Kidney (tissue), 14 donors: Measurements from ENCODE around the gene OBP2B. TPM values are rescaled to one million over a fixed set of nuclear protein-coding genes. Genes with fewer than 3 reads are reported as not detected.
"Not testable (repeated sequence)": the region's sequence is repeated elsewhere in the genome, so short reads cannot be mapped to it uniquely, and the experiment has no call there.

ENCODE experiments used
- DNase-seq, 5 donors: peaks; one replicate each; pipeline ENCODE4 v3.0.0-alpha.2; 2013 to 2020
- FAIRE-seq: peaks from 2 replicates; lab custom pipeline; 2012; peaks lifted over from hg19 to GRCh38; lab: Jason Lieb, UNC
- H3K27ac ChIP-seq, 2 donors: one replicate each; pipeline ENCODE4 v1.7.0; 2013; ENCODE audit warnings: low read depth in 2 of 2, low read length in 2 of 2, inconsistent platforms in 1 of 2
- H3K27me3 ChIP-seq: one replicate; pipeline ENCODE4 v1.7.1; 2013; ENCODE audit warnings: low read length, inconsistent platforms; ENCODE audit not compliant: control insufficient read depth, insufficient read depth
- H3K36me3 ChIP-seq, 3 donors: one replicate each; pipeline versions ENCODE4 v1.7.0 to v1.7.1; 2013; ENCODE audit warnings: low read length in 3 of 3, control low read depth in 1 of 3, inconsistent platforms in 1 of 3; ENCODE audit not compliant: insufficient read depth in 3 of 3, control insufficient read depth in 2 of 3
- H3K4me1 ChIP-seq, 3 donors: one replicate each; pipeline versions ENCODE4 v1.7.0 to v1.7.1; 2013; ENCODE audit warnings: low read length in 3 of 3, inconsistent platforms in 1 of 3, low read depth in 1 of 3; ENCODE audit not compliant: control insufficient read depth in 2 of 3, insufficient read depth in 2 of 3
- H3K4me3 ChIP-seq, 3 donors: one replicate each; pipeline versions ENCODE4 v1.7.0 to v1.8.1; 2013; ENCODE audit warnings: low read length in 3 of 3, control low read depth in 1 of 3, inconsistent platforms in 1 of 3
- H3K9ac ChIP-seq, 3 donors: one replicate each; pipeline versions ENCODE4 v1.7.0 to v1.7.1; 2013; ENCODE audit warnings: low read length in 3 of 3, control low read depth in 1 of 3, inconsistent platforms in 1 of 3
- H3K9me3 ChIP-seq, 3 donors: one replicate each; pipeline versions ENCODE4 v1.7.0 to v1.7.1; 2013; ENCODE audit warnings: low read length in 3 of 3, control low read depth in 1 of 3, inconsistent platforms in 1 of 3; ENCODE audit not compliant: control insufficient read depth in 2 of 3, insufficient read depth in 1 of 3
- intact Hi-C: fragments of 100-400 bp; cut with DNase I; formaldehyde crosslinking; loops from one replicate; pipeline ENCODE4 v1.11.1; 2022
- polyA plus RNA-seq: library from polyadenylated mRNA; stranded (reverse); fragments of 350-450 nt; fragmentation: Illumina TruSeq; extraction: RNeasy Lipid Tissue Mini Kit (QIAGEN cat#74804); gene quantifications from one replicate; pipeline ENCODE4 v1.2.3, GENCODE V29; 2014; ENCODE audit warnings: low read depth, low replicate concordance; ENCODE audit not compliant: insufficient read depth
- total RNA-seq: library from RNA; stranded (reverse); fragmentation: NEBNext Ultra II Directional; extraction: Animal tissue kit (Norgen Biotek cat#: 25700); gene quantifications from one replicate; pipeline ENCODE4 v1.2.1, GENCODE V29; 2021
- TF ChIP-seq, protein P1 (sequence below): IDR thresholded peaks from 3 replicates; pipeline ENCODE4 v1.5.1; 2012; ENCODE audit warnings: mild to moderate bottlenecking, moderate library complexity, borderline replicate concordance; ENCODE audit not compliant: insufficient read depth; ENCODE audit errors: extremely low read depth
- donor health status: control.
- donor health status: control.
- donor health status: control.
- donor health status: control.
- donor health status: control.
- donor health status: DM: yes; HTN: yes; CAD: no.
- donor health status: Normal renal cell carcinoma (clear cell type).

OBP2B gene
- total and polyA plus RNA-seq, 2 donors from 2014 or later, result not detected

DNA sequence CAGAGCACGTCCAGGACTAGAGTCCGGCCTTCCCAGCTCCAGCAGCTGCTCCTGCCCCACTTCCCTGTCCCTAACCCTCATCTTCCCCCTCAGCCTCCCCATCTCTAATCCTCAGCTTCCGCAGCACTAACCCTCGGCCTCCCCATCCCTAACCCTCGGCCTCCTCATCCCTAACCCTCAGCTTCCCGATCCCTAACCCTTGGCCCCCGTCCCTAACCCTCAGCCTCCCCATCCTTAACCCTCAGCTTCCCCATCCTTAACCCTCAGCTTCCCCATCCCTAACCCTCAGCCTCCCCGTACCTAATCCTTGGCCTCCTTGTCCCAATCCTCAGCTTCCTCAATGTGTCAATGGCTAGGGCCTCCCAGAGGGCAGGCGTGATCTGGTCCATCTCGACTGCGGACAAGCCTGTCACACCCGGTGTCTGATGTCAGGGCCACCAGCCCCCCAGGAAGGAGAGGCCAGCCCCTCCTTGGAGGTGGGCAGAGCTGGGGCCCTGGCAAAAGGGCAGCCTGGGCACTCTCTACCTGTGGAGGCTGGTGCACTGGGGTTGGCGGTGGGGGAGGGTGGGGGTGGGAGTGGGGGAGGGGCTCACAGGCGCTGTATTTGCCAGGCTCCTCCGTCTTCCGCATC, 1.4 kb downstream of the OBP2B start:
- TF ChIP-seq, protein P1, sequence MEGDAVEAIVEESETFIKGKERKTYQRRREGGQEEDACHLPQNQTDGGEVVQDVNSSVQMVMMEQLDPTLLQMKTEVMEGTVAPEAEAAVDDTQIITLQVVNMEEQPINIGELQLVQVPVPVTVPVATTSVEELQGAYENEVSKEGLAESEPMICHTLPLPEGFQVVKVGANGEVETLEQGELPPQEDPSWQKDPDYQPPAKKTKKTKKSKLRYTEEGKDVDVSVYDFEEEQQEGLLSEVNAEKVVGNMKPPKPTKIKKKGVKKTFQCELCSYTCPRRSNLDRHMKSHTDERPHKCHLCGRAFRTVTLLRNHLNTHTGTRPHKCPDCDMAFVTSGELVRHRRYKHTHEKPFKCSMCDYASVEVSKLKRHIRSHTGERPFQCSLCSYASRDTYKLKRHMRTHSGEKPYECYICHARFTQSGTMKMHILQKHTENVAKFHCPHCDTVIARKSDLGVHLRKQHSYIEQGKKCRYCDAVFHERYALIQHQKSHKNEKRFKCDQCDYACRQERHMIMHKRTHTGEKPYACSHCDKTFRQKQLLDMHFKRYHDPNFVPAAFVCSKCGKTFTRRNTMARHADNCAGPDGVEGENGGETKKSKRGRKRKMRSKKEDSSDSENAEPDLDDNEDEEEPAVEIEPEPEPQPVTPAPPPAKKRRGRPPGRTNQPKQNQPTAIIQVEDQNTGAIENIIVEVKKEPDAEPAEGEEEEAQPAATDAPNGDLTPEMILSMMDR, result no peak
- Histone ChIP-seq H3K9ac (no peak overlapping the region), H3K4me3 (no peak overlapping the region), H3K4me1 (no peaks in the 10 kb centered on the region), H3K36me3 (no peaks in the 10 kb centered on the region), H3K27me3 (no peaks in the 10 kb centered on the region), H3K27ac (no peak overlapping the region), H3K9me3 (no peaks in the 10 kb centered on the region)
- no peak for FAIRE-seq
- no peak for DNase-seq
- intact Hi-C loops, result no loop called here

DNA sequence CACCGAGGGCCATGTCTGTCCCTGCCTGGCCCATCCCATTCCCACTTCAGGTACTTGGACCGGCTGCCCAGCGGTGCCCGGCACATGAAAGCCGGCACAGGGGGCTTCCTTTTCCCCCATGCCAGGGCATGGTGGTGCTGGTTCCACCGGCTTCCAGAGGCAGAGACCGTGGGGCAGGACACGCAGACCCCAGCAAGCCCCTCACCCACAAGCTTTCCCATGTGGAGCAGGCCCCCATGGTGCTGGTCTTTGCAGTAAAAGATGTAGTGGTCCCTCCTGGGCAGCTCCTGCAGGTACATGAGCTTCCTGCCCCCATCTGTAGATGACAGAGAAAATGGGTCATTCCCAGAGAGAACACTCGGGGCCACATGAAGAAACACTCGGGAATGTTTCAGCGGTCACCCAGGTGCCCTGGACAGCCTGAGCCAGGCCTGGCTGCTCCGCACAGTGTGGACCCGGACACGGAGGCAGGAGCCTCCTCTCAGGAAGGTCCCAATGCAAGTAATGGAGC, 2.0 kb downstream of the OBP2B start:
- Histone ChIP-seq H3K9me3 (no peaks in the 10 kb centered on the region), H3K9ac (no peak overlapping the region), H3K27me3 (no peaks in the 10 kb centered on the region), H3K27ac (no peak overlapping the region), H3K4me3 (no peak overlapping the region), H3K36me3 (no peaks in the 10 kb centered on the region), H3K4me1 (no peaks in the 10 kb centered on the region)
- intact Hi-C loops, result no loop called here
- FAIRE-seq (no peak), DNase-seq (no peak)
- TF ChIP-seq, protein P1, result no peak

DNA sequence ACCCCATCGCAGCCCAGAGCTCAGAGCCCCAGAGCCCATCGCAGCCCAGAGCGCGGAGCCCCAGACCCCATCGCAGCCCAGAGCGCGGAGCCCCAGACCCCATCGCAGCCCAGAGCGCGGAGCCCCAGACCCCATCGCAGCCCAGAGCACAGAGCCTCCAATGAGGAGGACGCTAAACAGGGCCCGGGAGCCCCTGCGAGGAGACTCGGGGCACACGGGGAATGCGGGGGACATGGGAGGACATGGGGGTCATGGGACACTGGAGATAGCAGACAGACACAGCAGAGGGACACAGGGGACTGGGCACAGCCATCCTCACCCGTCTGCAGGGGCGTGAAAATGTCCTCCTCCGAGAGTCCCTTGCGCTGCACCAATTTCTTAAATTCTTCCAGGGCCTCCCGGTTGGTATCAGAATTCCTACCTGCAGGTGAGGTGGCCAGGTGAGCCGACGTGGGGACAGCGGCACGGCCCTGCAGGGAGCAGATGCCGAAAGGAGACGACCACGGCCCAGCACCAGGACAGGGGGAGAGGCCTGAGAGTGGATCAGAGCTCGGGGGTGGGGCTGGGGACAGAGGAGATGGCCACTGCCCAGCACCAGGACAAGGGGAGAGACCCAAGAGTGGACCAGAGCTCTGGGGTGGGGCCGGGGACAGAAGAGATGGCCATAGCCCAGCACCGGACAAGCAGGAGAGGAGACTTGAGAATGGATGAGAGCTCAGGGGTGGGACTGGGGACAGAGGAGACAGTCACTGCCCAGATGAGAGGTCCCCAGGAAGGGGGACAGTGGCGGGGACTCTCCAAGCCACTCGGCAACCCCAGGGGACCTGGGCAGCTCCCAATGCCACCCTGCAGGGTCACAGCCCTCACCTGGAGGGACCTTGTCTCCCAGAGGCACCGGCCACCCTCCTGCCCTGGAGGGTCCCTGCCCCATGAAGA, 2.8 kb downstream of the OBP2B start:
- Histone ChIP-seq H3K4me1 (no peaks in the 10 kb centered on the region), H3K27ac (no peak overlapping the region), H3K27me3 (no peaks in the 10 kb centered on the region), H3K4me3 (no peak overlapping the region), H3K36me3 (no peaks in the 10 kb centered on the region), H3K9ac (no peak overlapping the region), H3K9me3 (no peaks in the 10 kb centered on the region)
- TF ChIP-seq, protein P1, result no peak
- no peak for DNase-seq
- intact Hi-C loops, result no loop called here
- no peak for FAIRE-seq

DNA sequence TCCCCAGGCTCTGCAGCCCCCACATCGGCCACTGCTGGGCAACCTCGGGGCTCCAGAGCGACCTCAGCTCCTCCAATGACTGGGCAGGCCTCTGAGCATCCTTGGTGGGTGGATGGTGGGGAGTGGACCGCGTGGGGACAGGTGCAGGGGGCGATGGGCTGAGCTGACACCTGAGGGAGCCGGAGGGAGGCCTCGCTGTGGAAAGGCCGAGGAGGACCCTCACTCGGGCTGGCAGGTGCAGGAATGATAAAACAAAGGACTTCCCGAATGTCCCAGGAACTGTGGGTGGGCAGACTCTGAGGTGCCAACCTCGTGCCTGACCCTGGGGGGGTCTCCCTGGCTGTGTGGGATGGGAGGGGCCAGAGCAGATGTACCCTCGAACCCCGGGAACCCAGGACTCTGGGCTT, 3.6 kb downstream of the OBP2B start:
- H3K27me3 ChIP-seq, H3K36me3 ChIP-seq, FAIRE-seq, H3K9ac ChIP-seq, H3K9me3 ChIP-seq, DNase-seq, H3K27ac ChIP-seq, H3K4me1 ChIP-seq, H3K4me3 ChIP-seq, intact Hi-C loops: not testable (repeated sequence)
